IPS-15b (cell line): ENCODE measurements around the gene MREG.
"Not testable (repeated sequence)": the region's sequence is repeated elsewhere in the genome, so short reads cannot be mapped to it uniquely, and the experiment has no call there.

Experiments used
- H3K27me3 ChIP-seq: one replicate; pipeline ENCODE4 v1.6.1; 2013; ENCODE audit warnings: low read length; ENCODE audit not compliant: control insufficient read depth, insufficient read depth
- H3K36me3 ChIP-seq: one replicate; pipeline ENCODE4 v1.6.1; 2013; ENCODE audit warnings: low read length; ENCODE audit not compliant: control insufficient read depth, insufficient read depth
- H3K4me1 ChIP-seq: one replicate; pipeline ENCODE4 v1.6.1; 2013; ENCODE audit warnings: mild to moderate bottlenecking, low read length; ENCODE audit not compliant: control insufficient read depth, insufficient read depth
- H3K4me3 ChIP-seq: one replicate; pipeline ENCODE4 v1.5.1; 2013; ENCODE audit warnings: low read depth, low read length
- H3K9ac ChIP-seq: one replicate; pipeline ENCODE4 v1.6.1; 2013; ENCODE audit warnings: low read depth, mild to moderate bottlenecking, low read length
- H3K9me3 ChIP-seq: one replicate; pipeline ENCODE4 v1.6.1; 2013; ENCODE audit warnings: mild to moderate bottlenecking, low read length; ENCODE audit not compliant: control insufficient read depth, insufficient read depth

The MREG gene

GRCh38 chr2:215967590-215968378, 45.6 kb downstream of the MREG start:
- H3K9ac ChIP-seq, result no peak overlapping the region
- no peaks in the 10 kb centered on the region for H3K27me3 ChIP-seq
- H3K36me3 ChIP-seq, result no peaks in the 10 kb centered on the region
- no peaks in the 10 kb centered on the region for H3K9me3 ChIP-seq
- no peak overlapping the region for H3K4me3 ChIP-seq
- H3K4me1 ChIP-seq, result no peaks in the 10 kb centered on the region

GRCh38 chr2:215966951-215967350, 46.4 kb downstream of the MREG start:
- no peak overlapping the region for H3K9ac ChIP-seq
- H3K27me3 ChIP-seq, result no peaks in the 10 kb centered on the region
- no peaks in the 10 kb centered on the region for H3K36me3 ChIP-seq
- H3K4me1 ChIP-seq, result no peaks in the 10 kb centered on the region
- no peak overlapping the region for H3K4me3 ChIP-seq
- H3K9me3 ChIP-seq, result no peaks in the 10 kb centered on the region

- Histone ChIP-seq H3K4me1 (no peaks in the 10 kb centered on the region), H3K27me3 (no peaks in the 10 kb centered on the region), H3K4me3 (no peak overlapping the region), H3K9me3 (no peaks in the 10 kb centered on the region), H3K9ac (no peak overlapping the region), H3K36me3 (no peaks in the 10 kb centered on the region)
Measured at GRCh38 chr2:215966274-215966673, 47.1 kb downstream of the MREG start.

GRCh38 chr2:215965532-215966165, 47.7 kb downstream of the MREG start:
- Histone ChIP-seq H3K4me1 (no peaks in the 10 kb centered on the region), H3K27me3 (no peaks in the 10 kb centered on the region), H3K4me3 (no peak overlapping the region), H3K36me3 (no peaks in the 10 kb centered on the region), H3K9me3 (no peaks in the 10 kb centered on the region), H3K9ac (no peak overlapping the region)

- no peak overlapping the region for H3K4me3 ChIP-seq
- H3K36me3 ChIP-seq, result no peaks in the 10 kb centered on the region
- no peak overlapping the region for H3K9ac ChIP-seq
- no peaks in the 10 kb centered on the region for H3K9me3 ChIP-seq
- no peaks in the 10 kb centered on the region for H3K4me1 ChIP-seq
- no peaks in the 10 kb centered on the region for H3K27me3 ChIP-seq
Measured at GRCh38 chr2:215961981-215962380, 51.4 kb downstream of the MREG start.

GRCh38 chr2:215958257-215958656, 55.1 kb downstream of the MREG start:
- Histone ChIP-seq H3K4me1 (no peaks in the 10 kb centered on the region), H3K4me3 (no peak overlapping the region), H3K36me3 (no peaks in the 10 kb centered on the region), H3K9ac (no peak overlapping the region), H3K9me3 (no peaks in the 10 kb centered on the region), H3K27me3 (no peaks in the 10 kb centered on the region)

- H3K4me3 ChIP-seq, H3K36me3 ChIP-seq, H3K27me3 ChIP-seq, H3K4me1 ChIP-seq, H3K9me3 ChIP-seq, H3K9ac ChIP-seq: not testable (repeated sequence)
Measured at GRCh38 chr2:215957354-215958122, 55.8 kb downstream of the MREG start.

- Histone ChIP-seq H3K36me3 (no peaks in the 10 kb centered on the region), H3K4me3 (no peak overlapping the region)
Measured at GRCh38 chr2:215952860-215953637, 60.3 kb downstream of the MREG start.

GRCh38 chr2:215951558-215951957, 61.8 kb downstream of the MREG start:
- Histone ChIP-seq H3K9me3 (no peaks in the 10 kb centered on the region), H3K27me3 (no peaks in the 10 kb centered on the region), H3K36me3 (no peaks in the 10 kb centered on the region), H3K9ac (no peak overlapping the region), H3K4me1 (no peaks in the 10 kb centered on the region), H3K4me3 (no peak overlapping the region)

More at GRCh38 chr2:215952860-215953637, 60.3 kb downstream of the MREG start:
- no peaks in the 10 kb centered on the region for H3K27me3 ChIP-seq
- H3K9me3 ChIP-seq, result no peaks in the 10 kb centered on the region
- H3K4me1 ChIP-seq, result no peaks in the 10 kb centered on the region
- no peak overlapping the region for H3K9ac ChIP-seq

- Histone ChIP-seq H3K4me3 (no peak overlapping the region), H3K9me3 (no peaks in the 10 kb centered on the region), H3K4me1 (no peaks in the 10 kb centered on the region), H3K27me3 (no peaks in the 10 kb centered on the region), H3K9ac (no peak overlapping the region), H3K36me3 (no peaks in the 10 kb centered on the region)
Measured at GRCh38 chr2:215949991-215950404, 63.4 kb downstream of the MREG start.

GRCh38 chr2:215948051-215948450, 65.3 kb downstream of the MREG start:
- H3K4me1 ChIP-seq, result no peaks in the 10 kb centered on the region
- H3K9me3 ChIP-seq, result no peaks in the 10 kb centered on the region
- peaks cover 6% of the 10 kb centered on the region for H3K36me3 ChIP-seq
- no peak overlapping the region for H3K9ac ChIP-seq
- no peaks in the 10 kb centered on the region for H3K27me3 ChIP-seq
- no peak overlapping the region for H3K4me3 ChIP-seq
